GM18861 (cell line): Measurements from ENCODE around the gene LDAF1.
"Not testable (repeated sequence)": the region's sequence is repeated elsewhere in the genome, so short reads cannot be mapped to it uniquely, and the experiment has no call there.

Source experiments
- ATAC-seq: cut with Tn5 transposase; IDR thresholded peaks from one replicate; pipeline ENCODE4 v1.9.1; 2021; ENCODE audit not compliant: unreplicated experiment

LDAF1 gene

DNA sequence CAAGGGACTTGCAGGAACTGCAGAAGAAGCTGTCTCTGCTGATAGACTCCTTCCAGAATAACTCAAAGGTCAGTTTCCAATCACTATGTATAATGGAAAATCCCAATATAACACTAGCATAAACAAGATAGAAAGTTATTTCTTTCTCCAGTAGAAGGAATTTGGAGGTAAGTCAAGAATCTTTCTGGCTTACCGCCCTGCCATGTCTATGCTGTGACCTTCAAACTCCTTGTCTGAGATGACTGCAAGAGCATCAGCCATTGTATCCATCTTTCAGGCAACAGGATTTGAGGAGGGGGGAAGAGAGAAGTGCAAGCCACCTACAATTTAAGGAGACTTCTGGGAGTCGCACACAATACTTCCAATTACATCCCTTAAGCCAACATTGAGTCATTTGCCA lies 2.7 kb downstream of the LDAF1 start:
- ATAC-seq = no peak

DNA sequence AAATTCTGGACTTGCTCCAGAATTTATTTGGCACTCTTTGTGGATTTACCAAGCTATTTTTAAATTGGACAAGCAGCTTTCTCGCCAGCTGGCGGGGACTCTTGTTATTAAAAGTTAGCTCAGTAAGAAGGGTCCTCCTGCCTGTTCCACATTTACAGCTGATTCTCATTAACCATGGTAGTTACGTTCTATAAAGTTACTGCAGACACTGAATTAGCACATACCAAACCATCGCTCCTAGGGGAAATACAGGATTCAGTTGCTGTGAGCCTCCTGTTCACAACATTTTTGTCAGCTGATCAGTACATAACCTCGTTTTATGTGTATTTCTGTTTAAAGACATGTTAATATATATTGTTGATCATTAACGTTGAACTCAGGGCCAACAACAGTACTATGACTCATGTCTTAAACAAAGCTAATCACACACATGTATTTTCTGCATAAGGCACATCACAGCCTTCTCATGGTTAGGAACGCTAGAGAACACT lies 4.2 kb downstream of the LDAF1 start:
- no peak for ATAC-seq

DNA sequence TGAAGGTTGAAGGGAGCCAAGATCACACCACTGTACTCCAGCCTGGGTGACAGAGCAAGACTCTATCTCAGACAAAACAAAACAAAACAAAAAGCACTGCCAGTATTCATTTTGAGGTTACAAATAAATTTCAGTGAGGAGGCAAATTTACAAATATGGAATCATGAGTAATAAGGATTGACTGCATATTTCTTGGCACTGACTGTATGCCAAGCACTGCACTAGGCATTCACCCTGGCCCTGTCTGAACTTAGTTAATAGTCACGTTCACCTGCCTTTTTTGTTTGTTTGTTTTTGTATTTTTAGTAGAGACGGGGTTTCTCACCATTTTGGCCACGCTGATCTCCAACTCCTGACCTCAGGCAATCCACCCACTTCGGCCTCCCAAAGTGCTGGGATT lies 5.1 kb downstream of the LDAF1 start:
- no peak for ATAC-seq

DNA sequence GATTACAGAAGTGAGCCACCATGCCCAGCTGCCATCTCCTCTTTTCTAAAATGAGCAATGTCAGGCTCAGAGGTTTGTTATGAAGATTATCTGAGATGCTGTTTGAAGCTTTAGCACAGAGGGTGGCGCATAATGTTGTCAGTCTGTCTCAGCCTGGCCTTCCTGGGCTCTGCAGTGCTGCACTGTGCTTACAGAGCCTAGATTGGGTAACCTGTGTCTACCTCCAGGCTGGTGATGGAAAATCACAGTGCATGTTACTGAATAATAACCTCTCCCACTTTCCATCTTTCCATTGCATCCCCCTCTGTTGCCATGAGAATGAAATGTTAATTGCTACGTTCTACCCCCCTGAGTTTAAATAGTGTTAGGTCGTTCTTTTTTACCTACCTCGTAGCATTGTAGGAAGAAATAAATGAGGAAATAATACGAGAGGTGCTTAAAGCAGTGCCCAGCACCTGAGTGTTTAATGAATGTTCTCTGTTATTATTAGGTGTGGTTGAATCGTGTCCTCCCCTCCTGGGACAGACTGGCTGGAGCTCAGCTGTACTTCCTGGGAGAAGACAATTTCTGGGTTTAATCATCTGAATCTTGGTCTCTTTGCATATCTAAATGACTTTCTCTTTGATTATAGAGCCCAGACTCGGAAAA lies 6.2 kb downstream of the LDAF1 start:
- no peak for ATAC-seq

DNA sequence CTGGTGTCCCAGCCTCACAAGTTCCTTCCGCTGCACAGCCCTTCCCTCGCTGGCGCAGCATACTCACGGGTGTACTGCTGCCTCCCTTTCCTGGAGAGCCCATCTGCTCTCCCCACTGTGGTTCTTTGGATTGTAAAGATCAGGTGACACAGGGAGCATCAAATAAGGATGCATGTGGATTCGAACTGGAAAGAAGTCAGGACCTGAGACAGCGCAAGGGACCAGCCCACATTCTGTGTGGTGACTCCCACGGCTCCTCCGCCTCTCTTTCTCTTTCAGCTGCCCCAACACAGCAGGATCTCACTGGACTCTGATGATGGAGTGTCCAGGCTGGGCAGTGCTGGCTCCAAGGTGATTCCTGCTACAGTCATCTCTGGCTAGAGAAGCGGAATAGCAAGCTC lies 8.1 kb downstream of the LDAF1 start:
- no peak for ATAC-seq

DNA sequence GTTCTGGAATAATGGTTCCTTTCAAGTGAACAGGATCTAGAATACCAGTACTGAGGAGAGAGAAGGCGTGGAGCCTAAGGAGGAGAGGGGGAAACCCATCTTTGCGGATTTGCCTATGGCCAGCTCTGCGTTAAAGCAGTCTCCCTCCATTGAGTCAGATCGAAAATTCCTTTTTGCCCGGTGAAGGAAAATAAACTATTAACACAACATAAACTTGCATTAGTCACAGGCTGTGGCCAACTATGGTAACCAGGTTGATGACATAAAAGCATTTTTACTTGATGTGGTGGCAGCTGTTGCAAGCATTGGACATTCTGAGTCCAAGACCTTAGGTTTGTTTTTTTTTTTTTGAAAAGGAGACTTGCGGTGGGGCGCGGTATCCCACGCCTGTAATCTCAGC lies 8.9 kb downstream of the LDAF1 start:
- ATAC-seq = no peak

DNA sequence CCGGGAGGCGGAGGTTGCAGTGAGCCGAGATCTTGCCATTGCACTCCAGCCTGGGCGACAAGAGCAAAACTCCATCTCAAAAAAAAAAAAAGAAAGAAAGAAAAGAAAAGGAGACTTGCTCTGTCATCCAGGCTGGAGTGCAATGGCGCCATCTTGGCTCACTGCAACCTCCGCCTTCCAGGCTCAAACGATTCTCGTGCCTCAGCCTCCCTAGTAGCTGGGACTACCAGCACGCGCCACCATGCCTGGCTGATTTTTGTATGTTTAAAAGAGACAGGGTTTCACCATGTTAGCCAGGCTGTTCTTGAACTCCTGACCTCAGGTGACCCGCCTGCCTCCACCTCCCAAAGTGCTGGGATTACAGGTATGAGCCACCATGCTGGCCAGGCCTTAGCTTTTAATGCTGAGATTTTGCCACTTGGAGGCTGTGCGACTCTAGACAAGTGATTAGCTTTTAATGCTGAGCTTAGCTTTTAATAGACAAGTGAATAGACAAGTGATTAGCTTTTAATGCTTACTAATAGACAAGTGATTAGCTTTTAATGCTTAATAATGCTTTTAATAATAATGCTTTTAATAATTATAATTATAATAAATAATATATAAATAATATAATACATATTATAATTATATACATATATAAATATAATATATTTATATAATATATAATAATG lies 9.6 kb downstream of the LDAF1 start:
- ATAC-seq = no peak

DNA sequence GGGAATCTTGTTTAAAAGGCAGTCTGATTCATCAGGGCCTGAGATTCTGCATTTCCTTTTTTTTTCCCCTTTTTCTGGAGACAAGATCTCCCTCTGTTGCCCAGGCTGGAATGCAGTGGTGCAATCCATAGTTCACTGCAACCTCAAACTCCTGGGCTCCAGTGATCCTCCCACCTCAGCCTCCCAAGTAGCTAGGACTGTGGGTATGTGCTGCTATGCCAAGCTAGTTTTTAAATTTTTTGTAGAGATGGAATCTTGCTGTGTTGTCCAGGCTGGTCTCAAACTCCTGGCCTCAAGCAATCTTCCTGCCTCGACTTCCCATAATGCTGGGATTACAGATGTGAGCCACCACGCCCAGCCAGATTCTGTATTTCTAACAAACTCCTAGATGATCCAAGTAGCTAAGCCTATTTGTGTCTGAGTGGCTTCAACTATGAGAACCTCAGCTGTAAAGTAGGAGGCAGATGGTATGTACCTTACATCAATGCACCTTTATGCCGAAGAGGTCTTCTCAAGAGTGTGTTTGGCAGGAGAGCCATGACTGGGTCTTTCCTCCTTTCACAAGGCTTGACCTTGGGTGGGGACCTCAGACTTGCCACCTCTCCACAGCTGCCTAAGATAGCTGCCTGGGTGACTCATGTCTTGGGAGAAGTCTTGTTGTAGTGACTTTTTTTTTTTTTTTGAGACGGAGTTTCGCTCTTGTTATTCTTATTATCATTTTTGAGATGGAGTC lies 10.9 kb downstream of the LDAF1 start:
- no peak for ATAC-seq

DNA sequence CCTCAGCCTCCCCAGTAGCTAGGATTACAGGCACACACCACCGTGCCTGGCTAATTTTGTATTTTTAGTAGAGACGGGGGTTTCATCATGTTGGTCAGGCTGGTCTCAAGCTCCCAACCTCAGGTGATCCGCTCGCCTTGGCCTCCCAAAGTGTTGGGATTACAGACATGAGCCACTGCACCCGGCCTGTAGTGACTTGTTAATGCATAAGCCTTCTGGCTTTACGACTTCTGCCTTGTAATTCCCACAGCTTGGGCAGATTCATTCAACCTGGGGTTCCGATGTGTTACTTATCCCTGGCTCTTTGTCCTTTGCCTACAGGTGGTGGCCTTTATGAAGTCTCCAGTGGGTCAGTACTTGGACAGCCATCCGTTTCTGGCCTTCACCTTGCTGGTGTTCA lies 11.6 kb downstream of the LDAF1 start:
- ATAC-seq = not testable (repeated sequence)

DNA sequence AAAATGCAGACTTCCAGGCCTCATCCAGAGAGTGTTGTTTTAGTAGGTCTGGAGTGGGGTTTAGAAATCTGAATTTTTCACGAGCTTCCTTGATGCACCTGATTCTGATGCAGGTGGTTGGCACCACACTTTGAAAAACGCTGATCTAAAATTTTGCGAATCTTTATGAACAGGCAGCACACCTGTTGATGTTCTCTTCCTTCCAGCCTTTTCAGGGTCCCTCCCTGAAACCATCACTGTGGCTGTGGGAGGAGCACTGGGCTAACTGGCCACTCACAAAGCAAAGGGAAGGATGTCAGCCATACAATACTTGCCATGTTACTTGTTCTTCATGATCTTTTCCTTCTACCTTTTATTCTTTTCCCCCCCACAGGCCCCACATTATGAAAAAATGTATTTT lies 14.2 kb downstream of the LDAF1 start:
- no peak for ATAC-seq

DNA sequence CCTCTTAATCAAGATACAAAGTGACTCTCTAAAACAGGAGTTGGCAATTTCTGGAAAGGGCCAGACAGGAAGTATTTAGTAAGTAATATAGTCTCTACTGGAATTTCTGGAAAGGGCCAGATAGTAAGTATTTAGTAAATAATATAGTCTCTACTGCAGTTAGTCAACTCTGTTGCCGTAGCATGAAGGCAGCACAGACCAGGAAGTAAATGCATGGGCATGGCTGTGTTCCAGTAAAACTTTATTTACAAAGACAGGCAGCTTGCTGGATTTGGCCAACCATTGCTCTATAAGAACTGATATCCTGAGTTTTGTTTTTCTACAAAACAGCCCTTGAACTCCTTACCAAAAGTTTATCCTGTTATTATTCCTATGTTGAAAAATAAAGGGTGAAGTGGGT lies 16.9 kb downstream of the LDAF1 start:
- ATAC-seq = no peak

DNA sequence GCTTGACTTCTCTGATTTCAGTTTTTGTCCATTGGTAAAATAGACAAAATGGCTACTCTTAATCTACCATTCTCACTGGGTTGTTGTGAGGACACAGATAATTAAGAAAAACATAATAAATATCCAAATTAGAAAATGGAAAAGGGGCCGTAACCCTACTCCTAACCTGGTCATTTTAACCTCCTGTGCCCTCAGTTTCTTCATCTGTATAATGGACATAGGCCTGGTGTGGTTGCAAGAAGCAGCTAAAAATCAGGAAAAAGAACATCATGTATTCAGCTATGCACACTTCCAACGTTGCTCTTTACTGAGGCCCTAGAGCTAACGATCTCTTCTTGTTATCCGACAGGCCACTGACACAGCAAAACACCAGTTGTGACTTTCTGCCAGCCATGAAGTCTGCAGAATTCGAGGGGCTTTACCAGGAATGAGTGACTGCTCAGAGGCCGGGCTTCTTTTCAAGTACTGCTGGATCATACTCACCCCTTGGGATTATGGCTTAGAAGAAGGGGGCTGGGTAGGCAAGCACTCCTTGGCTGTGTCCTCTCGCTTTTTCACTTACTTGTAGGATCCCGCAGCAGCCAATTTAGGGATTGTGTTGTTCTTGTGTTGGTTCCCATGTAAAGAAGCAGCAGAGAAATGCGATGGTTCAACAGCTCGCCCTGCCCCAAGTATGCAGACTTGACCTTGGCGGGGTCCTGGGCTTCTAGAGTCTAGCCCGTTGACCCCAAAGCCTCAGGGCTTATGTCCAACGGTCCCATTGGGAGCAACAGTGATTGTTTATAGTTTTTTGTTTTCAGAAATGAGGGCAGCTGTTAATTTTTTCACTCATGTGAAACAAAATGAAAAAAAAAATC lies 20.9 kb downstream of the LDAF1 start:
- no peak for ATAC-seq

DNA sequence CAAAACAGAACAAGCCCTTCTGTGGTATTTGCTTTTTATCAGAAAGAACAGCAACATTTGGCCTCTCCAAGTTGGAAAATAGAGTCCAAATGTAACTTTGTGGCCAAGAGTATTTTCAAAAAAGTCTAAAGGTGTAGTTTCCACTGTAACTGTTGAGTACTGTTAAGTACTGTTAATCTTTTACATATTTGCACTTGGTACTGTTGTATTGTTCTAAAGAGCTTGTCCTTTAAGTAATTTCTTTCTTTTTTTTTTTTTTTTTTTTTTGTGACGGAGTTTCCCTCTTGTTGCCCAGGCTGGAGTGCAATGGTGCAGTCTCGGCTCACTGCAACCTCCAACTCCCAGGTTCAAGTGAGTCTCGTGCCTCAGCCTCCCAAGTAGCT lies 21.5 kb downstream of the LDAF1 start:
- no peak for ATAC-seq

DNA sequence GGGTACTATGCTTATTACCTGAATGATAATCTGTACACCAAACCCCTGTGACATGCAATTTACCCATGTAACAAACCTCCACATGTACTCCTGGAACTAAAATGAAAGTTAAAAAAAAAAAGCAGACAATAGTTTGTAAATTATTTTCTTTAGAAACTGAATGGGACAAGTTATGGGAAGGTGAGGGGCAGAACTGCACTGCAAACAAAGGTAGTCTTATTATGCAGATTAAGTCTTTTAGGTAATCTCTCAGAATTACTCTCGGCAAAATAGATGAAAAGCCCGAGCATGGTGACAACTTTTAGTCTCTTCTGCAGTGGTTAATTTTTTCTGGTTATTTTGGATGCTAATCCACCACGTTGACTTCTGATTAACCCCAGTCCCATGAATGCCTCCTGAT lies 25.5 kb downstream of the LDAF1 start:
- no peak for ATAC-seq

DNA sequence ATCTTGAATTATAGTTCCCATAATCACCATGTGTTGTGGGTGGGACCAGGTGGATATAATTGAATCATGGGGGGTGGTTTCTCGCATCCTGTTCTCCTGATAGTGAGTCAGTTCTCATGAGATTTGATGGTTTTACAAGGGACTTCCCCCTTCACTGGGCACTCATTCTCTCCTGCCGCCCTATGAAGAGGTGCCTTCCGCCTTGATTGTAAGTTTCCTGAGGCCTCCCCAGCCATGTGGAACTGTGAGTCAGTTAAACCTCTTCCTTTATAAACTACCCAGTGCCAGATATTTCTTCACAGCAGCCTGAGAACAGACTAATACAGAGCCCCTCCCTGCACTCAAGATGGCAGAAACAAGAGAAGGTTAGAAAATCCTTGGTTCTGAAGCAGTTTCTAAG lies 26.4 kb downstream of the LDAF1 start:
- ATAC-seq = no peak

DNA sequence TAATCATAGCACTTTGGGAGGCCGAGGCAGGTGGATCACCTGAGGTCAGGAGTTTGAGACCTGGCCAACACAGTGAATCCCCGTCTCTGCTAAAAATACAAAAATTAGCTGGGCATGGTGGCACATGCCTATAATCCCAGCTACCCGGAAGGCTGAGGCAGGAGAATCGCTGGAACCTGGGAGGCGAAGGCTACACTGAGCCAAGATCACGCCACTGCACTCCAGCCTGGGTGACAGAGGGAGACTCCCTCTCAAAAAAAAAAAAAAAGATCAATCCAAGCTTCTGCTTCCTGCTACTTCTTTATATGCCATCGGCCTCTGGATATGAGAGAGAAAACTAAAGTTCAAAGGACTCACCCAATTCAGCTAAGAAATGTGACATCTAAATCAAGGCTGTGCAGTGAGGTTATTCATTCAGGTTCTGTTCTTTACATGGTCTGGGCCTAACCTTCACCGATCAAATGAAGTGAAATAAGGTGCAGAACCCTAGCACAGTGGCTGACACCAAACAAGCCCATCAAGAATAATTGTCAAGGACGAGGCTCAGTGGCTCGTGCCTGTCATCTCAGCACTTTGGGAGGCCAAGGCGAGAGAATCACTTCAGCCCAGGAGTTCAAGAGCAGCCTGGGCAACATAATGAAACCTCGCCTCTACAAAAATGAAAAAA lies 27.3 kb downstream of the LDAF1 start:
- no peak for ATAC-seq

DNA sequence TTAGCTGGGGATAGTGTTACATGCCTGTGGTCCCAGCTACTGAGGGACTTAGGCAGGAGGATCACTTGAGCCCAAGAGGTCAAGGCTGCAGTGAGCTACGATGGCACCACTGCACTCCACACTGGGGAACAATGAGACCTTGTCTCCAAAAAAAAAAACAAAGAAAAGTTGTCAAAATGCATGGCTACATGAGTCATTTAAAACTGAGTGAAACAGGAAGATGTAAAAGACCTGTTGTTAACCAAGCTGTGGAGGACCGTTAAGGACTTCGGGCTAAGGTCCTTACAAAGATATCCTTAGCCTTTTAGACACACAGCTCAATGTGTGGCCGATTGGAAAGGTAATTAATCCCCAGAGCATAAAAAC lies 27.8 kb downstream of the LDAF1 start:
- no peak for ATAC-seq

DNA sequence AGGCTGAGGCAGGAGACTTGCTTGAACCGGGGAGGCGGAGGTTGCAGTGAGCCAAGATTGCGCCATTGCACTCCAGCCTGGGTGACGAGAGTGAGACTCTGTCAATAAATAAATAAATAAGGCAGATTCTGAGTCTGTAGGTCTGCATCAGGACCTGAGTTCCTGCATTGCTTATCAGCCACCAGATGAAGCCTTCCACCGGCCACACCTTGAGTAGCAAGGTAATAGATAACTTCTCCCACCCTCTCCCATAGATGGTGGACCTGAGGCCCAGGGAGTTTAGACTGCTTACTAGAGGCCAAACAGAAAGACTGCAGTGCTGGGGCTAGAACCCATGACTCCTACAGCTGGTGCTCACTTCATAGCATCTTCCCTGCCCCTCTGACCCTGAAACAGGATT lies 30.8 kb downstream of the LDAF1 start:
- no peak for ATAC-seq

DNA sequence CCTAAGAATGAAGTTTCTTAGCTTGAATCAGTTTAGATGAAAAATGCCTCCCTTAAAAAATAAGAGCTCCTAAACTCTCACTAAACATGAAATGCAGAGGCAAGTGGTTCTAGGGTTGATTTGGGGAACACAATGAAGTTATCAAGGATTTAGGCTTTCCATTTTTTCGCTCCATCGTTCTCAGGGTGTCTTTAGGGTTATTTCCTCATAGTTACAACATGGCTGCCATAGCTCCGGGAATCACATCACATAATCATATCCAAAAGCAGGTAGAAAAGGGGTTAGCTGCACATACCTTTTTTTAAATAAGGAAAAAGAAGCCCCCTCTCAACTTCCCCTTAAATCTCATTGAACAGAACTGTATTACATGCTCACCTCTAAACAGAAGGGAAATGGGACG lies 31.5 kb downstream of the LDAF1 start:
- no peak for ATAC-seq

DNA sequence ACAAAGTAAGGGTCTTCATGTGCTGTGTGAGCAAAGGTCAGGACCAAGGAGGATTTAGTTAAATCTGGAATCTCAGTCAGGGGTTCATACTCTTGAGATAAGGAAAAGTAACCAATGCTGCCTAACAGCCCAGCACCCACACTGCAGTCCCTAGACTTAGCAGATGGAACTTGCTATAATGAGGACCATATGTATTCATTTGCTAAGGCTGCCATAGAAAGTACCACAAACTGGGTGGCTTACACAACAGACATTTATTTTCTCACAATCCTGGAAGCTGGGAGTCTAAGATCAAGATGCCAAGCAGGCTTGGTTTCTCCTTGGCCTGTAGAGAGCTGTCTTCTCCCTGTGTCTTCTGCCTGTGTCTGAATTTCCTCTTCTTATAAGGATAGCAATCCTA lies 32.1 kb downstream of the LDAF1 start:
- no peak for ATAC-seq

DNA sequence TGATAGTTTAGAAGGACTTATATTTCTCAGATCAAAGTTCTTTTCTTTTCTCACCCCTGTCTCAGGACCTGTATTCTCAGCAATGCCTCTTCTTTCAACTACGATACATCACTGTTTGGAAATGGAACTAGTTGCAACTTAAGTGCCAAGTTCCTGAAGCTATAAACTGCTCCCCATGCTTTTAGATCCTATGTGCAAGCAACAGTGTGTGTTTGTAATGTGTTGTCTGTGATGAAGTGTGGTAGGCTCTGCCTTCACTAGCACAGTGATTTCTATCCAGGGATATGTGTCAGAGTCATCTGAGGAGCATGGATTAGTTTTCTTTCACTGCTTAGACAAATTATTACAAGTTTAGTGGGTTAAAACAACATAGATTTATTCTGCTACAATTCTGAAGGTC lies 34.5 kb downstream of the LDAF1 start:
- ATAC-seq = no peak
